ACHN (cell line): ENCODE measurements around the gene RAPGEF6.
"Not testable (repeated sequence)": the region's sequence is repeated elsewhere in the genome, so short reads cannot be mapped to it uniquely, and the experiment has no call there.

Experiments used
- DNase-seq: peaks from one replicate; pipeline ENCODE4 v3.0.0-alpha.2; 2015
- in situ Hi-C: cut with HindIII; loops from 2 replicates; pipeline ENCODE4 v1.10.0; 2017; ENCODE audit warnings: low sequenced_read_pairs, low pct_ligation_motif_present, low pct_unique_long_range_greater_than_20kb

The RAPGEF6 gene, protein sequence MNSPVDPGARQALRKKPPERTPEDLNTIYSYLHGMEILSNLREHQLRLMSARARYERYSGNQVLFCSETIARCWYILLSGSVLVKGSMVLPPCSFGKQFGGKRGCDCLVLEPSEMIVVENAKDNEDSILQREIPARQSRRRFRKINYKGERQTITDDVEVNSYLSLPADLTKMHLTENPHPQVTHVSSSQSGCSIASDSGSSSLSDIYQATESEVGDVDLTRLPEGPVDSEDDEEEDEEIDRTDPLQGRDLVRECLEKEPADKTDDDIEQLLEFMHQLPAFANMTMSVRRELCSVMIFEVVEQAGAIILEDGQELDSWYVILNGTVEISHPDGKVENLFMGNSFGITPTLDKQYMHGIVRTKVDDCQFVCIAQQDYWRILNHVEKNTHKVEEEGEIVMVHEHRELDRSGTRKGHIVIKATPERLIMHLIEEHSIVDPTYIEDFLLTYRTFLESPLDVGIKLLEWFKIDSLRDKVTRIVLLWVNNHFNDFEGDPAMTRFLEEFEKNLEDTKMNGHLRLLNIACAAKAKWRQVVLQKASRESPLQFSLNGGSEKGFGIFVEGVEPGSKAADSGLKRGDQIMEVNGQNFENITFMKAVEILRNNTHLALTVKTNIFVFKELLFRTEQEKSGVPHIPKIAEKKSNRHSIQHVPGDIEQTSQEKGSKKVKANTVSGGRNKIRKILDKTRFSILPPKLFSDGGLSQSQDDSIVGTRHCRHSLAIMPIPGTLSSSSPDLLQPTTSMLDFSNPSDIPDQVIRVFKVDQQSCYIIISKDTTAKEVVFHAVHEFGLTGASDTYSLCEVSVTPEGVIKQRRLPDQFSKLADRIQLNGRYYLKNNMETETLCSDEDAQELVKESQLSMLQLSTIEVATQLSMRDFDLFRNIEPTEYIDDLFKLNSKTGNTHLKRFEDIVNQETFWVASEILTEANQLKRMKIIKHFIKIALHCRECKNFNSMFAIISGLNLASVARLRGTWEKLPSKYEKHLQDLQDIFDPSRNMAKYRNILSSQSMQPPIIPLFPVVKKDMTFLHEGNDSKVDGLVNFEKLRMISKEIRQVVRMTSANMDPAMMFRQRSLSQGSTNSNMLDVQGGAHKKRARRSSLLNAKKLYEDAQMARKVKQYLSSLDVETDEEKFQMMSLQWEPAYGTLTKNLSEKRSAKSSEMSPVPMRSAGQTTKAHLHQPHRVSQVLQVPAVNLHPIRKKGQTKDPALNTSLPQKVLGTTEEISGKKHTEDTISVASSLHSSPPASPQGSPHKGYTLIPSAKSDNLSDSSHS (N-terminal part only)

DNA sequence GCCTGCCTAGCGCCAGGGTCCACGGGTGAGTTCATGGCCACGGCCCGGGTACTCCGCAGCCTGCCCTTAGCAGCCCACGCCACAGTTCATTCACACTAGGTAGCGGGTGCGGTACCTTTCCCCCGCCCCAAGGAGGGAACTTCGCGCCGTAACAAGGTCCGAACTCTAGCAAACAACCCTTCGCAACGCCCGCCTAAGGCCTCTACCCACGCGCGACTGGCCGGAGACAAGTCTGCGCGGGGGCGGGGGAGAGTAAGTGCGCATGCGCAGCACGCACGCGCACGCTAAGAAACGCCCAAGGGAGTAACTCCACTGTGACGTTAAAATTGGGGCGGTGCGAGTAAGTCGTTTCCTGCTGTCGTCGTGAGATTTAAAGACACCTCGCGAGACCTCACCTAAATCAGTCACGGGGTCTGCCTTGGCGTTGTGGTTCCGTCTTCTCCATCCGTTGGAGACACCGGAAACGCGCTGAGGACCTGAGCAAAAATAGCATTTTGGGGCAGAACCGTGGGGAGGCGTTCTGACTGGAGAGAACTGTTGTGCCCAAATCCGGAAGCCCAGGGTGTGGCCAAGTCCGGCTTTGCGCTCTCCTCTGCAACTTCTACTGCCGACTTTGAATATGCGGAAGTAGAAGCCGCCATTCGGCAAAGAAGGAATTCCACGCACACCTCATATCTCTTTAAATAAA is at the start of gene RAPGEF6:
TSS of gene RAPGEF6 (minus strand) at position 234 of the 688 bp plus-strand sequence. CDS start at position 35, 199 bp downstream.
- DNase-seq = peak; percentile 98
- in situ Hi-C loops = no loop called here

- DNase-seq = no peak
- in situ Hi-C loops = no loop called here
These were observed 49.6 kb upstream of the RAPGEF6 start for GRCh38 chr5:131684595-131684994.

- no peak for DNase-seq
- in situ Hi-C loops = no loop called here
These were observed 49.0 kb upstream of the RAPGEF6 start for GRCh38 chr5:131684051-131684450.

GRCh38 chr5:131682826-131683225 is 47.8 kb upstream of the RAPGEF6 start:
- in situ Hi-C loops = no loop called here
- DNase-seq = no peak

DNA sequence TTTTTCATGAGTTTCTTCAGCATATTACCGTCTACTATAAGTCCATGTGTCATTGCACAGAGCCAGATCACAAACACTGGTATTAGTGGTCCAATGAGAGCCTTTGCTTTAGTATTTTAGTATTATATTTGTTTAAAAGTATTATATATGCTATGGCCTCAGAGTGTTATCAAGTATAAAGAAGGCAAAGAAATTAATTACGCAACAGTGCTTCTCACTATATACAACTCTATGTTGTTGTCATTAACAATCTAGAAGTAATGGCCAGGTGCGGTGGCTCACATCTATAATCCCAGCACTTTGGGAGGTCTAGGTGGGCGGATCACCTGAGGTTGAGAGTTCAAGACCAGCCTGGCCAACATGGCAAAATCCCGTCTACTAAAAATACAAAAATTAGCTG is 47.1 kb upstream of the RAPGEF6 start:
- in situ Hi-C loops = no loop called here
- DNase-seq = no peak

GRCh38 chr5:131679911-131680310 is 44.9 kb upstream of the RAPGEF6 start:
- no peak for DNase-seq
- in situ Hi-C loops = no loop called here

- in situ Hi-C loops, DNase-seq: not testable (repeated sequence)
These were observed 43.2 kb upstream of the RAPGEF6 start for GRCh38 chr5:131678273-131678672.

GRCh38 chr5:131677115-131677514 is 42.1 kb upstream of the RAPGEF6 start:
- in situ Hi-C loops = no loop called here
- no peak for DNase-seq

DNA sequence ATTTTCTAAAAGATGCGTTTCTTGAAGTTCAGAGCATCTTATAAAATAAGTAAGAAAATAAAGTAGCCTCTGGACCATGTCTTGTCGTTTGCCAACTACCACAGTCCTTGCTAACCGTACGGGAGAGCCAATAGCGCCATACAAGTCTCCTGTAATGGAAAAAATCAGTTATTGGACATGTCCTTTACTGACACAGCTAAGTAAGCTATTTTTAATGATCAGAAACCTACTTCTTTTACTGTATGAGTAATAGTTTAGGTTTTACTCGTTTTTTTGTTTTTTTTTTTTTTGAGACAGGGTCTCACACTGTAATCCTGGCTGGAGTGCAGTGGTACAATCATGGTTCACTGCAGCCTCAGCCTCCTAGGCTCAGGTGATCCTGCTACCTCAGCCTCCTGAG is 37.7 kb upstream of the RAPGEF6 start:
- in situ Hi-C loops = no loop called here
- no peak for DNase-seq

- DNase-seq = no peak
- in situ Hi-C loops = no loop called here
These were observed 37.1 kb upstream of the RAPGEF6 start for GRCh38 chr5:131671994-131672655.

- no peak for DNase-seq
- in situ Hi-C loops = no loop called here
These were observed 36.4 kb upstream of the RAPGEF6 start for GRCh38 chr5:131671409-131671808.

DNA sequence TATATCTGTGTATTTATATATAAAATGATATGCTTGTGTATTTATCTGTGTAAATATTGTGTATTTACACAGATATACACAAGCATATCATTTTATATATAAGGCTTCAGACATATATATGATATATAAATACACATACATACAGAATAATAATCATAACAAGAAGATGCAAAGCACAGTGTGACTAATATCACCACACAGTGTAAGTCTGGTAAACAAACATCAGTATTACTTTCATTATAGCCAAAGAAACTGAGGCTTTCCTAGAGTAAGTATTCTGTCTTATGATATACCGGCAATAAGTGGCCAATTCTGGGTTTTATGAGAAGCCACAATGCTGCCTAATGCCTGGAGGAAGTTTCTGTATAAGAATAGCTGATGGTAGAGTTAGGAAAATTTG is 29.9 kb upstream of the RAPGEF6 start:
- in situ Hi-C loops = no loop called here

GRCh38 chr5:131661933-131662332 is 26.9 kb upstream of the RAPGEF6 start:
- DNase-seq = no peak
- in situ Hi-C loops = no loop called here

More for the DNA sequence above, 29.9 kb upstream of the RAPGEF6 start:
- DNase-seq = no peak

DNA sequence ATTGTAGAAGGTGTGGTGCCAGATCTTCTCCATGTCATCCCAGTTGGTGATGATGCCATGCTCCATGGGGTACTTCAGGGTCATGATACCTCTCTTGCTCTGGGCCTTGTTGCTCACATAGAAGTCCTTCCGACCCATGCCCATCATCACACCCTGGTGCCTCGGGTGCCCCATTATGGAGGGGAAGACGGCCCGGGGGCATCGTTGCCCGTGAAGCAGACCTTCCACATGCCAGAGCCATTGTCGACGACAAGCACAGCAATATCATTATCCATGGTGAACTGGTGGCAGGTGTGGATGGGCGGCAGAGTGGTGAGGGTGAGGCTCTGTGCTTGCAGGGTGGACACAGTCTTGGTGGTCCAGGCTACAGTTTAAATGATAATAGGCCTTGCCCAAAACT is 24.8 kb upstream of the RAPGEF6 start:
- in situ Hi-C loops = no loop called here
- no peak for DNase-seq

GRCh38 chr5:131659290-131659689 is 24.3 kb upstream of the RAPGEF6 start:
- no peak for DNase-seq
- in situ Hi-C loops = no loop called here

GRCh38 chr5:131654776-131655175 is 19.7 kb upstream of the RAPGEF6 start:
- in situ Hi-C loops = no loop called here
- DNase-seq = no peak

DNA sequence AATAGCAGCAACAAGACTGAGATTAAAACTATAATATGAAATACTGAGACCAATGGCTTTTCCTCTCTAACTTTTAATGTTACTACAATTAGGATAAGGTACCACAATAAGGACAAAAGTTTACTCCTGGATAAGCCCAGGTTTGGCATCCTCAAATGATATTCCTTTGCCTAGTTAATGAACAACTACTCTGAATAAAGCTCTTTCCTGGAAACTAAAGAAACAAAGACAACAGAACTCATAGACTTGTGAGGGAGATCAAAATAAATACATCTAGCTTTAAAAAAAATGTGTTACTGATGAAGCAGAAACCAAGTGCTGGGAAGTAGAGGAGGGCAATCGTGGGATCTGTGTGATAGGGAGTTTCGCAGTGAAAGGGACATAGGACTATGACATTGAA is 19.3 kb upstream of the RAPGEF6 start:
- in situ Hi-C loops = no loop called here
- DNase-seq = no peak

DNA sequence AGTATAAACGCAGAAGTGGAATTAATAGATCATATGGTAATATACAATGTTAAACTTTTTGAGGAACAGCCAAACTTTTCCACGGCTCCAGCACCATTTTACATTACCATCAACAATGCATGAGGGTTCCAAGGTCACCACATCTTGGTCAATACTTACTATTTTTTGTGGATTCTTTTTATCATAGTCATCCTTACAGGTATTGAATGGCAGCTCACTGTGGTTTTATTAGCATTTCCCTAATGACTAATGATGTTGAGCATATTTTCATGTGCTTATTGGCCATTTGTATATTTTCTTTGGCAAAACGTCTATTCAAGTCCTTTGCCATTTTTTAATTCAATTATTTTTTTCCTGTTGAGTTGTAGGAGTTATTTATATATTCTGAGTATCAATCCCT is 14.1 kb upstream of the RAPGEF6 start:
- DNase-seq = no peak
- in situ Hi-C loops = no loop called here
